MCF 10A (cell line): ENCODE results near the gene MMADHC. TPM values are rescaled to one million over a fixed set of nuclear protein-coding genes. Genes with fewer than 3 reads are reported as not detected.

ENCODE experiments used
- BruUV-seq: library from RNA; stranded (reverse); fragments of 400-500 nt; replicated peaks from 2 replicates; lab custom pipeline; 2021; lab: Mats Ljungman, UMichigan
- CTCF ChIA-PET: fragments of 300-600 bp; sonication (Branson Sonifier 250); formaldehyde crosslinking; extraction: SDS; loops from one replicate; lab custom pipeline; 2021; ENCODE audit warnings: antibody characterized with exemption, inconsistent platforms; lab: Yijun Ruan, JAX
- POLR2A ChIA-PET: fragments of 300-600, 350-650 bp; sonication (Branson Sonifier 250); formaldehyde crosslinking; extraction: SDS; loops from one replicate; lab custom pipeline; 2020; ENCODE audit warnings: antibody characterized with exemption, inconsistent platforms; lab: Yijun Ruan, JAX
- DNase-seq: peaks from one replicate; pipeline ENCODE4 v3.0.0-alpha.2; 2018; ENCODE audit not compliant: unreplicated experiment
- H3K27ac Mint-ChIP-seq: one replicate; pipeline ENCODE4 v1.8.0; 2022; ENCODE audit warnings: mild to moderate bottlenecking, low read depth, mixed read lengths; ENCODE audit not compliant: unreplicated experiment
- H3K27me3 Mint-ChIP-seq: one replicate; pipeline ENCODE4 v1.8.0; 2022; ENCODE audit warnings: mixed read lengths; ENCODE audit not compliant: insufficient read depth, unreplicated experiment
- H3K36me3 Mint-ChIP-seq: one replicate; pipeline ENCODE4 v1.8.0; 2022; ENCODE audit warnings: mild to moderate bottlenecking, moderate library complexity, mixed read lengths; ENCODE audit not compliant: insufficient read depth, unreplicated experiment
- H3K4me1 Mint-ChIP-seq: one replicate; pipeline ENCODE4 v1.8.0; 2022; ENCODE audit warnings: mixed read lengths; ENCODE audit not compliant: insufficient read depth, unreplicated experiment
- H3K4me3 Mint-ChIP-seq: one replicate; pipeline ENCODE4 v1.8.0; 2022; ENCODE audit warnings: mild to moderate bottlenecking, moderate library complexity, mixed read lengths; ENCODE audit not compliant: unreplicated experiment
- H3K9me3 Mint-ChIP-seq: one replicate; pipeline ENCODE4 v1.8.0; 2022; ENCODE audit warnings: mixed read lengths; ENCODE audit not compliant: unreplicated experiment
- CTCF ChIP-seq: fragments of 200-600 bp; IDR thresholded peaks from one replicate; pipeline ENCODE4 v1.8.0; 2022; ENCODE audit warnings: antibody characterized with exemption, mild to moderate bottlenecking; ENCODE audit not compliant: unreplicated experiment
- intact Hi-C: fragments of 100-400 bp; cut with micrococcal nuclease; formaldehyde crosslinking; loops from 2 replicates; pipeline ENCODE4 v1.14.1; 2022
- total RNA-seq: library from RNA; stranded (reverse); gene quantifications from 2 replicates; pipeline ENCODE4 v1.2.3, GENCODE V29; 2022

MMADHC gene
- total RNA-seq, 1 experiment from 2014 or later: 156 TPM

- ChIA-PET POLR2A (no interaction called here), CTCF (interaction anchor here (0.6 to 1.9 kb wide), 2 partner anchors 563 to 1059 kb away, joined by 3 to 5 read pairs; no protein-coding TSS in a partner anchor)
- no TSS peak for BruUV-seq
- Mint-ChIP-seq H3K4me3 (no peak overlapping the region), H3K36me3 (peaks cover 92% of the 10 kb centered on the region), H3K27me3 (no peaks in the 10 kb centered on the region), H3K27ac (no peak overlapping the region), H3K9me3 (no peaks in the 10 kb centered on the region), H3K4me1 (peaks cover 27% of the 10 kb centered on the region)
- intact Hi-C loops: loop anchor here (10.0 kb wide), 1 partner anchor 935 kb away; the partner anchor contains the start of gene EPC2
- DNase-seq: no peak
- TF ChIP-seq CTCF: no peak
Measured at GRCh38 chr2:149579972-149580882, 7.3 kb downstream of the MMADHC start.

- Mint-ChIP-seq H3K4me1 (peaks cover 12% of the 10 kb centered on the region), H3K27ac (peak overlapping the region; percentile 4), H3K9me3 (no peaks in the 10 kb centered on the region), H3K36me3 (peaks cover 80% of the 10 kb centered on the region), H3K27me3 (no peaks in the 10 kb centered on the region), H3K4me3 (no peak overlapping the region)
- CTCF ChIA-PET: interaction anchor here (0.7 kb wide), 1 partner anchor 11 kb away, joined by 3 read pairs; no protein-coding TSS in a partner anchor
- intact Hi-C loops: no loop called here
- BruUV-seq: no TSS peak
- DNase-seq: no peak
- POLR2A ChIA-PET: interaction anchor here (2.0 kb wide), 1 partner anchor 9 kb away, joined by 6 read pairs; no protein-coding TSS in a partner anchor
- no peak for TF ChIP-seq CTCF
Measured at GRCh38 chr2:149577269-149577668, 10.3 kb downstream of the MMADHC start.

GRCh38 chr2:149575752-149576151 is 11.8 kb downstream of the MMADHC start:
- H3K4me1 Mint-ChIP-seq: peaks cover 12% of the 10 kb centered on the region
- no peaks in the 10 kb centered on the region for H3K27me3 Mint-ChIP-seq
- no peak for TF ChIP-seq CTCF
- no TSS peak for BruUV-seq
- H3K9me3 Mint-ChIP-seq: no peaks in the 10 kb centered on the region
- ChIA-PET CTCF (interaction anchor here (1.3 kb wide), 1 partner anchor 559 kb away, joined by 3 read pairs; no protein-coding TSS in a partner anchor), POLR2A (interaction anchor here (2.0 kb wide), 1 partner anchor 11 kb away, joined by 6 read pairs; no protein-coding TSS in a partner anchor)
- H3K27ac Mint-ChIP-seq: no peak overlapping the region
- intact Hi-C loops: no loop called here
- H3K4me3 Mint-ChIP-seq: no peak overlapping the region
- H3K36me3 Mint-ChIP-seq: peaks cover 78% of the 10 kb centered on the region
- DNase-seq: no peak

GRCh38 chr2:149575277-149575676 is 12.3 kb downstream of the MMADHC start:
- POLR2A ChIA-PET: interaction anchor here (2.0 kb wide), 1 partner anchor 11 kb away, joined by 6 read pairs; no protein-coding TSS in a partner anchor

More at GRCh38 chr2:149575277-149575676, 12.3 kb downstream of the MMADHC start:
- H3K36me3 Mint-ChIP-seq: peaks cover 76% of the 10 kb centered on the region
- no peak for DNase-seq
- H3K4me3 Mint-ChIP-seq: no peak overlapping the region
- no TSS peak for BruUV-seq
- H3K4me1 Mint-ChIP-seq: peaks cover 11% of the 10 kb centered on the region
- no peaks in the 10 kb centered on the region for H3K9me3 Mint-ChIP-seq
- TF ChIP-seq CTCF: no peak
- CTCF ChIA-PET: interaction anchor here (1.3 kb wide), 1 partner anchor 558 kb away, joined by 3 read pairs; no protein-coding TSS in a partner anchor
- H3K27me3 Mint-ChIP-seq: no peaks in the 10 kb centered on the region
- no peak overlapping the region for H3K27ac Mint-ChIP-seq
- intact Hi-C loops: no loop called here
